A673 (cell line): ENCODE measurements around the gene SORCS1. TPM values are rescaled to one million over a fixed set of nuclear protein-coding genes. Genes with fewer than 3 reads are reported as not detected.

Source experiments
- BruUV-seq: library from RNA; stranded (reverse); fragments of 400-500 nt; replicated peaks from 2 replicates; lab custom pipeline; 2021; lab: Mats Ljungman, UMichigan
- CTCF ChIA-PET: fragments of 300-600 bp; sonication (Branson Sonifier 250); formaldehyde crosslinking; loops from one replicate; lab custom pipeline; 2022; ENCODE audit warnings: antibody characterized with exemption; lab: Charles Lee
- POLR2A ChIA-PET: fragments of 300-600 bp; sonication (Branson Sonifier 250); formaldehyde crosslinking; loops from one replicate; lab custom pipeline; 2022; ENCODE audit warnings: antibody characterized with exemption; ENCODE audit not compliant: low non-redundant PET; lab: Charles Lee
- DNase-seq: peaks from one replicate; pipeline ENCODE4 v3.0.0-alpha.2; 2015; ENCODE audit warnings: low spot score
- H3K27ac ChIP-seq: fragments of 200-600 bp; sonication (generic); 2 replicates; pipeline ENCODE4 v1.5.1; 2016; ENCODE audit warnings: mixed run types, low read depth, mild to moderate bottlenecking, mixed read lengths, antibody characterized with exemption, low read length; ENCODE audit not compliant: poor library complexity, severe bottlenecking
- H3K27me3 ChIP-seq: fragments of 200-600 bp; sonication (generic); replicated peaks from 2 replicates; pipeline ENCODE4 v1.6.1; 2017; ENCODE audit warnings: mixed run types, low read depth, mild to moderate bottlenecking, mixed read lengths, antibody characterized with exemption, low read length; ENCODE audit not compliant: insufficient read depth, poor library complexity
- H3K36me3 ChIP-seq: fragments of 200-600 bp; sonication (generic); 2 replicates; pipeline ENCODE4 v1.6.1; 2016; ENCODE audit warnings: mixed run types, mild to moderate bottlenecking, mixed read lengths, antibody characterized with exemption, low read length; ENCODE audit not compliant: insufficient read depth, poor library complexity, severe bottlenecking
- H3K4me1 ChIP-seq: fragments of 200-600 bp; sonication (generic); 2 replicates; pipeline ENCODE4 v1.6.1; 2017; ENCODE audit warnings: mixed run types, mild to moderate bottlenecking, mixed read lengths, antibody characterized with exemption, low read length; ENCODE audit not compliant: insufficient read depth, poor library complexity, severe bottlenecking
- H3K4me3 ChIP-seq: fragments of 200-600 bp; sonication (generic); 2 replicates; pipeline ENCODE4 v1.5.1; 2016; ENCODE audit warnings: low read depth, mixed run types, mild to moderate bottlenecking, mixed read lengths, low read length; ENCODE audit not compliant: poor library complexity, severe bottlenecking
- H3K9me3 ChIP-seq: fragments of 200-600 bp; sonication (generic); 2 replicates; pipeline ENCODE4 v1.6.1; 2016; ENCODE audit warnings: mixed run types, low read depth, mild to moderate bottlenecking, mixed read lengths, antibody characterized with exemption, low read length; ENCODE audit not compliant: poor library complexity, severe bottlenecking
- CTCF ChIP-seq: fragments of 300-800, 200-600 bp; sonication (generic); conservative IDR thresholded peaks from 2 replicates; pipeline ENCODE4 v1.5.1; 2017; ENCODE audit warnings: low read depth, mild to moderate bottlenecking, antibody characterized with exemption, low read length, moderate library complexity, mixed read lengths
- EZH2 ChIP-seq: fragments of 200-600 bp; sonication (generic); IDR thresholded peaks from 2 replicates; pipeline ENCODE4 v1.6.1; 2017; ENCODE audit warnings: borderline replicate concordance, low read depth, mild to moderate bottlenecking, mixed read lengths, antibody characterized with exemption, low read length; ENCODE audit not compliant: poor library complexity, severe bottlenecking
- intact Hi-C: fragments of 100-400 bp; cut with micrococcal nuclease; formaldehyde crosslinking; loops from one replicate; pipeline ENCODE4 v1.10.0; 2022; ENCODE audit not compliant: unreplicated experiment
- total RNA-seq: library from RNA; stranded (reverse); gene quantifications from 2 replicates; pipeline ENCODE4 v1.2.3, GENCODE V29; 2021

The SORCS1 gene
- total RNA-seq, 1 experiment from 2014 or later, result 0.34 TPM

DNA sequence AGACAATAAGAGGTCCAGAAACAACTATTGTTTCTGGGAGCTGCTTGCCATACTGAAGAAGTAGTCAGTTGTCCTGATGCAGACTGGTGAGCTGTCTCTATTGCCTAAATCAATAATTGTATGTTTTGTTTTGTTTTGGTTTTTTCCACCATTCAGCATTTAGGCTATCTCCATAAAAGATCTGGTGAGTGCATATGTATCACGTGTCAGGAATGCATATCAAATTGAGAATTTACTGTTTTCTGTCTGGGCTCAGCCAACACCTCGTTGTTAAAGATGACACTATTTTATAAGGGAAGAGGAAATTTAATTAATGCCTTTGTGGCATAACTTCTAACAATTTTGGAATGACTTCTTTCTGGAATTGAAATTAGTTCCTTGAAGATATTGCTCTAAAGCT lies 66.2 kb downstream of the SORCS1 start:
- H3K4me3 ChIP-seq, result no peak overlapping the region
- no peaks in the 10 kb centered on the region for H3K9me3 ChIP-seq
- ChIA-PET CTCF (no interaction called here), POLR2A (no interaction called here)
- BruUV-seq, result no TSS peak
- DNase-seq, result peak; percentile 72
- intact Hi-C loops, result no loop called here
- TF ChIP-seq CTCF (no peak), EZH2 (no peak)
- no peaks in the 10 kb centered on the region for H3K27me3 ChIP-seq
- no peaks in the 10 kb centered on the region for H3K36me3 ChIP-seq
- H3K27ac ChIP-seq, result peak overlapping the region; percentile 28
- H3K4me1 ChIP-seq, result peaks cover 5% of the 10 kb centered on the region

DNA sequence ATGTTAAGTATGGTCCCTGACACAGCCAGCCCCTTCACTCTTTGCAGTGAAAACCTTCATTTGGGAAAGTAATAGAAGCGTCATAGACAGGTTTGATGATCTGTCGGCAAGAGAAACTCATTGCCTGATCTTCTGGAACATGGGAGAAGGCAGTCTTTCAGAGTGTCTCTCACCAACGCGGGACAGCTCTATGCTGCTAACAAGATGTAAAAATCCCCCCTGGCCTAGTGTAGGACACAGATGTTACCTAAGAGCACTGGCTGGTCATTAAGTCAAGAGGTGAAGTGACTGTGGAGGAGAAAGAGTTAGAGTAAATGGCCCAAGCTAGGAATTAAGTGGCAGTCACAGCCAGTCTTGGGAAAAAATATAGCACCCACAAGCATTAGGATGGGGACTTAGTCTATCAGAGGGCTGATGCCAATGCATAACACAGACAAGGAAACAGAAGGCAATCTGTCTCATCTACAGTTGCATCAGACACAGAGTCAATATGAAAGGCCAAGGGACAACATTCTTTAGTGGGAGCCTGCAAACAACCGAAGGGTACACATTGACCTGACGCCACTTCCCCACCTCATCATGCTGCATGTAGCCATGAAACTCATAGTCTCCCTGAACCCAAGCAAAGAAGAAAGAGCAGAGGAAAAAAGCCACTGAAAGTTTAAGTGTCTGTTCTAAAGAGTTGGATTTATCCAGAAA lies 69.5 kb downstream of the SORCS1 start:
- TF ChIP-seq CTCF (no peak), EZH2 (no peak)
- ChIA-PET POLR2A (no interaction called here), CTCF (no interaction called here)
- Histone ChIP-seq H3K4me3 (no peak overlapping the region), H3K27me3 (no peaks in the 10 kb centered on the region), H3K4me1 (peaks cover 14% of the 10 kb centered on the region), H3K9me3 (no peaks in the 10 kb centered on the region), H3K36me3 (no peaks in the 10 kb centered on the region), H3K27ac (no peak overlapping the region)
- BruUV-seq, result no TSS peak
- no peak for DNase-seq
- intact Hi-C loops, result no loop called here

GRCh38 chr10:107092321-107092720 lies 72.2 kb downstream of the SORCS1 start:
- Histone ChIP-seq H3K36me3 (no peaks in the 10 kb centered on the region), H3K9me3 (no peaks in the 10 kb centered on the region), H3K27me3 (no peaks in the 10 kb centered on the region), H3K27ac (no peak overlapping the region), H3K4me3 (no peak overlapping the region), H3K4me1 (peaks cover 8% of the 10 kb centered on the region)
- ChIA-PET CTCF (no interaction called here), POLR2A (interaction anchor here (0.7 kb wide), 1 partner anchor 651 kb away, joined by 10 read pairs; no protein-coding TSS in a partner anchor)
- DNase-seq, result no peak
- no peak for TF ChIP-seq CTCF
- TF ChIP-seq EZH2, result no peak
- intact Hi-C loops, result no loop called here
- no TSS peak for BruUV-seq
